Stimulated activated CD4-positive, alpha-beta T cell treated with anti-CD3 and anti-CD28 coated beads, TNF-alpha, amount 100 ng/mL, for 24 hours (primary cell): ENCODE measurements around the gene ABCC6.
"Not testable (repeated sequence)": the region's sequence is repeated elsewhere in the genome, so short reads cannot be mapped to it uniquely, and the experiment has no call there.

Source experiments
- DNase-seq, 3 experiments: peaks; one replicate each; pipeline ENCODE4 v3.0.0-alpha.2; 2020; ENCODE audit warnings: low read depth in 3 of 3

ABCC6 gene

GRCh38 chr16:16223662-16224241 is 458 bp upstream of the ABCC6 start:
- not testable (repeated sequence) for DNase-seq

GRCh38 chr16:16221382-16221781 is 1.9 kb downstream of the ABCC6 start:
- not testable (repeated sequence) for DNase-seq

- not testable (repeated sequence) for DNase-seq
These were observed 2.8 kb downstream of the ABCC6 start for GRCh38 chr16:16220449-16220848.

- not testable (repeated sequence) for DNase-seq
These were observed 4.5 kb downstream of the ABCC6 start for GRCh38 chr16:16218787-16219186.

- DNase-seq, result not testable (repeated sequence)
These were observed 4.9 kb downstream of the ABCC6 start for GRCh38 chr16:16218349-16218748.

- not testable (repeated sequence) for DNase-seq
These were observed 9.4 kb downstream of the ABCC6 start for GRCh38 chr16:16213863-16214293.

- DNase-seq, result not testable (repeated sequence)
These were observed 11.9 kb downstream of the ABCC6 start for GRCh38 chr16:16211404-16211803.

GRCh38 chr16:16208461-16208860 is 14.8 kb downstream of the ABCC6 start:
- not testable (repeated sequence) for DNase-seq

- DNase-seq, result not testable (repeated sequence)
These were observed 15.4 kb downstream of the ABCC6 start for GRCh38 chr16:16207787-16208334.

- DNase-seq, result not testable (repeated sequence)
These were observed 16.1 kb downstream of the ABCC6 start for GRCh38 chr16:16207097-16207786.

GRCh38 chr16:16205864-16206263 is 17.4 kb downstream of the ABCC6 start:
- not testable (repeated sequence) for DNase-seq

- DNase-seq, result not testable (repeated sequence)
These were observed 18.7 kb downstream of the ABCC6 start for GRCh38 chr16:16204552-16204951.

GRCh38 chr16:16203494-16203893 is 19.8 kb downstream of the ABCC6 start:
- not testable (repeated sequence) for DNase-seq

GRCh38 chr16:16202400-16203143 is 20.7 kb downstream of the ABCC6 start:
- peak in 2 of 3 experiments; percentile 2 to 26 for DNase-seq

GRCh38 chr16:16201880-16202279 is 21.4 kb downstream of the ABCC6 start:
- DNase-seq, result not testable (repeated sequence)

- not testable (repeated sequence) for DNase-seq
These were observed 22.9 kb downstream of the ABCC6 start for GRCh38 chr16:16200391-16200790.

GRCh38 chr16:16199428-16199827 is 23.9 kb downstream of the ABCC6 start:
- not testable (repeated sequence) for DNase-seq

GRCh38 chr16:16197966-16198365 is 25.3 kb downstream of the ABCC6 start:
- DNase-seq, result no peak

- no peak for DNase-seq
These were observed 26.0 kb downstream of the ABCC6 start for GRCh38 chr16:16197331-16197730.

GRCh38 chr16:16196099-16196498 is 27.2 kb downstream of the ABCC6 start:
- DNase-seq, result no peak

- DNase-seq, result no peak
These were observed 31.7 kb downstream of the ABCC6 start for GRCh38 chr16:16191493-16192167.

GRCh38 chr16:16190966-16191365 is 32.3 kb downstream of the ABCC6 start:
- DNase-seq, result not testable (repeated sequence)
